GM21360 (cell line): ENCODE measurements around the gene ZNF335.

Experiments
- ATAC-seq: cut with Tn5 transposase; IDR thresholded peaks from one replicate; pipeline ENCODE4 v1.9.1; 2021; ENCODE audit warnings: mild to moderate bottlenecking, moderate library complexity; ENCODE audit not compliant: unreplicated experiment

ZNF335 gene, protein sequence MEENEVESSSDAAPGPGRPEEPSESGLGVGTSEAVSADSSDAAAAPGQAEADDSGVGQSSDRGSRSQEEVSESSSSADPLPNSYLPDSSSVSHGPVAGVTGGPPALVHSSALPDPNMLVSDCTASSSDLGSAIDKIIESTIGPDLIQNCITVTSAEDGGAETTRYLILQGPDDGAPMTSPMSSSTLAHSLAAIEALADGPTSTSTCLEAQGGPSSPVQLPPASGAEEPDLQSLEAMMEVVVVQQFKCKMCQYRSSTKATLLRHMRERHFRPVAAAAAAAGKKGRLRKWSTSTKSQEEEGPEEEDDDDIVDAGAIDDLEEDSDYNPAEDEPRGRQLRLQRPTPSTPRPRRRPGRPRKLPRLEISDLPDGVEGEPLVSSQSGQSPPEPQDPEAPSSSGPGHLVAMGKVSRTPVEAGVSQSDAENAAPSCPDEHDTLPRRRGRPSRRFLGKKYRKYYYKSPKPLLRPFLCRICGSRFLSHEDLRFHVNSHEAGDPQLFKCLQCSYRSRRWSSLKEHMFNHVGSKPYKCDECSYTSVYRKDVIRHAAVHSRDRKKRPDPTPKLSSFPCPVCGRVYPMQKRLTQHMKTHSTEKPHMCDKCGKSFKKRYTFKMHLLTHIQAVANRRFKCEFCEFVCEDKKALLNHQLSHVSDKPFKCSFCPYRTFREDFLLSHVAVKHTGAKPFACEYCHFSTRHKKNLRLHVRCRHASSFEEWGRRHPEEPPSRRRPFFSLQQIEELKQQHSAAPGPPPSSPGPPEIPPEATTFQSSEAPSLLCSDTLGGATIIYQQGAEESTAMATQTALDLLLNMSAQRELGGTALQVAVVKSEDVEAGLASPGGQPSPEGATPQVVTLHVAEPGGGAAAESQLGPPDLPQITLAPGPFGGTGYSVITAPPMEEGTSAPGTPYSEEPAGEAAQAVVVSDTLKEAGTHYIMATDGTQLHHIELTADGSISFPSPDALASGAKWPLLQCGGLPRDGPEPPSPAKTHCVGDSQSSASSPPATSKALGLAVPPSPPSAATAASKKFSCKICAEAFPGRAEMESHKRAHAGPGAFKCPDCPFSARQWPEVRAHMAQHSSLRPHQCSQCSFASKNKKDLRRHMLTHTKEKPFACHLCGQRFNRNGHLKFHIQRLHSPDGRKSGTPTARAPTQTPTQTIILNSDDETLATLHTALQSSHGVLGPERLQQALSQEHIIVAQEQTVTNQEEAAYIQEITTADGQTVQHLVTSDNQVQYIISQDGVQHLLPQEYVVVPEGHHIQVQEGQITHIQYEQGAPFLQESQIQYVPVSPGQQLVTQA (N-terminal part only)

DNA sequence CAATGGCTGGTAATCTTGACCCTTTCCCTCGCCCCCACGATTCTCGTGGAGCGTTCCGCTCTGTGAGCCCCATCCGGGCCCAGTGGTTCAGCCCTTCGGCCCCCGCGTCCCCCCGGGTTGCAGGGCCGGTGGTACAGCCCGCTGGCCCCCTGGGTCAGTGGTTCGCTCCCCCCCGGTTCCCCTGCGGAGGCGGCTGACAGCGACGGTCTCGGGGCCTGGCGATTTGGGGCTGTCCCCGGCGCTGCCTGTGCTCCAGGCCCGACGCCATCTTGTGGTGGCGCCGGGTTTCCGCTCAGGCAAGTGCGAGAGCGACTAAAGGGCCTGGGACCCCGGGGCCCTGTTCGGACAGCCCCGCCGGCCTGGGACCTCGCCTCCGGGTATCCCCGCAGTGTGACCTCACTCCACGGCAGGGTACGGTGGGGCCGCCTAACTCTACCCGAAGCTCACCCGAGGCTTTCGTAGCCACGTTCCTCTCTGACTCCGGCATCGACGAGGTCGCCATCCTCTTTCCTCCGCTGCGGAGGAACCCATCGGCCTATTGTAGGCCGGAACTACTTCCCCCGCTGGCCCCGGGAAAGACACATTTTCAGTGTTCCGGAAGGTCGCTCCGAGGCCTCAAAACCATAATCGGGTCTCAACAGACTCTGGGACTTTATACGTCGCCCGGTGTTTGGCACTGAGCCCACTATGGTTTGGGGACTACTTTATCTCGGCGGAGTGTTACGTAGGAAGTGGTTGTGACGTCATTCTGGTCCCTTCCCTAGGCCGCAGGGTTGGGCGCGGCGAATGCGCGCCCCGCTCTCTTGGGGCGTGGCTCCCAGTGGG is at the start of gene ZNF335:
Gene ZNF335 (minus strand): TSS at position 529 of the 825 bp plus-strand sequence. CDS start 793 bp downstream, outside the sequence.
- ATAC-seq: peak; percentile 56

DNA sequence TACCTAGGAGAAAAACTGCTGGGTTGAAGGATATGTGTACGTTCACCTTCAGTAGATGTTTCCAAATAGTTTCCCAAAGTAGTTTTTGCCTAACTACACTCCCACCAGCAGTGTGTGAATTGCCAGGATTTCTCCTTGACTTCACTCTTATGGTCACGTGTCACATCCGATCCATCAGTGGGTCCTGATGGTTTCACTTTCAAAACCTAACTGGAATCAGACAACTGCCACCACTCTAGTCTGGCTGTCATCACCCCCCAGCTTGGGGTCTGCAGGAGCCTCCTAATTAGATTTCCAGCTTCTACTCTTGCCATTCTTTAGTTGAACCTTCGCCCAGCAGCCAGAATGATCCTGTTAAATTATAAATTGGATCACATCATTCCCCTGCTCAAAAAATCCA is 48.6 kb upstream of the ZNF335 start:
- ATAC-seq: no peak

DNA sequence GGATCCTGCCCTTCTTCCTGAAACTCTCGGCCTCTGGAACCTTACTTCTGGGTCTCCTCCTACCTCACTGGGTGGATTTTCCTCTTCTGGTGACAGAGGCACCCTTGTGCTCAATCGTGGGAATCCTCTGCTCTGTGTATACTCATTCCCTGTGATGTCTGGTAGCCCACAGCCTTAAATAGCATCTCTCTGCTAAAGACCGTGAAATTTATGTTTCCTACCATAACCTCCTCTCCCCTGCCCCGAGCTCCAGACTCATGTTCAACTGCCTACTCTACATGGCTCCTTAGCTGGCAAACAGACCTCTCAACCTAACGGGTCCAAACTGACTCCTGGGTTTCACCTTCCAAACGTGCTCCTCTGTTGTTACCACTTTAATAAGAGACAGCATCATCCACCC is 46.6 kb upstream of the ZNF335 start:
- ATAC-seq: no peak

DNA sequence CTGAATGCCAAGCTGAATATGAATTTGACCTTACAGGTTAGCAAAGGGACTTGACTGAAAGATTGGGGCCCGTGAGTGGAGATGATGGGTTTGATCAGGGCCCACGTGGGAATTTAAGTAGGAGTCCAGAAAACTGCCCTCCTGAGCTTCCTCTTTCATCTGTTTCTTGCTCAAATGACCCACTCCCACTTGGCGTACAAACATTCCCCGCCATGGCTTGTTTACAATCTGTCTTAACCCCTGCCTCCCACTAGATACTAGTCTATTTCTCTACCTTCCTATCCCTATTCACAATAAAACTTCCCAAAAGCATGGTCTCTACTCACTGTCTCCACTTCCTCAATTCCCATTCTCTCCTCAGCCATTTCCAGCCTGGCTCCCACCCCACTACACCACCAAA is 46.1 kb upstream of the ZNF335 start:
- no peak for ATAC-seq

DNA sequence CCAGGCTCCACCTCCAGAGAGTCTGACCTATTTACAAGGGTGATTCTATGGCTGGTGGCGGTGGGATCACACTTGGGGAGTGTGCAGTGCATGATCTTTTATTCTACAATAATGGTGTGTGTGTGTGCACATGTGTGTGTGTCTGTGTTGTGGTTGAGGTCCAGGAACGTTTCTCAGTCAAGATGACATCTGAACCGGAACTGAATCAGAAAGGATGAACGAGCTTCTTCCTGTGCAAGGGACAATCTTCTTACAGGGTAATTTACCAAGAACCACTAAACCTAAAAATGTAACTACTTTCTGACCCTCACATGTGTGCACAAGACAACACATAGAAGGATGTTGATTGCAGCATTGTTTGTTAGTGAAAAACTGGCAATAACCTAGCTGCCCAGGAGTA is 45.3 kb upstream of the ZNF335 start:
- ATAC-seq: no peak

DNA sequence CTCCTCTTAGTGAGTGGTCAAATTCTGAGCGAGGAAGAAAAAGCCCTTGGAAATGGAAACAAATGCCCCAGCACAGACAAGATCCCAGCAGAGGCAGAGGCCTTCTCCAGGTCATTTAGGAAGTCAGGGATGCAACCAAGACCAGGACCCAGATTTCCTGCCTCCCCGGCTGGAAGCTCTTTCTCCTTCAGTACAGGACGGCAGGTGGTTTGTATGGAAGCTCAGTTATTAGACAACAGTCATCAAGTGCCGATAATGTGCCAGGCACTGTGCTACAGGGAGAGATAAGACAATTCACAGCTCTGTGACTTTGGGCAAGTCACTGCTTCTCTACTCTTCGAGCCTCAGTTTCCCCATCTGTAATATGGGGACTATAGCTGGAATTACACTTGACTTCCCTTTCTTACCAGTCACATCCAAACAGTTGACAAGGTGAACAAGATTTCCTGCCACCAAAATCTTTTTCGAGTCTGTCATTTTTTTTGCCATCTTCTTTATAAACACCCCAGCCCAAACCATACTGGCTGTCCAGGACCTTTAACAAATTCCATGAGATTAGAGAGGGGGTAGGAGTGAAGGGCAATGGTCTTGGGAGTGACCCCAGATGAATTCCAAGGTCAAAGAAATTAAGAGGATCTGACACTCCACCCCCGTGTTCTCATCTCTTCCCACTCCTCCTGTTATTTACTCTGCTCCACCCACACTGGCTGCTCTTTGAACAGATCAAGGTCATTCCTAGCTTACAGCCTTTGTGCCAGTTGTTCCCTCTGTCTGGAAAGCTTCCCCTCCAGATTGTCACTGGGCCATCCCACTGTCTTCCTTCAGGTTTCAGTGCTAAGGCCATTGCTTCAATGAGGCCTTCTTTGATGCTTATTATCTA is 42.8 kb upstream of the ZNF335 start:
- no peak for ATAC-seq

DNA sequence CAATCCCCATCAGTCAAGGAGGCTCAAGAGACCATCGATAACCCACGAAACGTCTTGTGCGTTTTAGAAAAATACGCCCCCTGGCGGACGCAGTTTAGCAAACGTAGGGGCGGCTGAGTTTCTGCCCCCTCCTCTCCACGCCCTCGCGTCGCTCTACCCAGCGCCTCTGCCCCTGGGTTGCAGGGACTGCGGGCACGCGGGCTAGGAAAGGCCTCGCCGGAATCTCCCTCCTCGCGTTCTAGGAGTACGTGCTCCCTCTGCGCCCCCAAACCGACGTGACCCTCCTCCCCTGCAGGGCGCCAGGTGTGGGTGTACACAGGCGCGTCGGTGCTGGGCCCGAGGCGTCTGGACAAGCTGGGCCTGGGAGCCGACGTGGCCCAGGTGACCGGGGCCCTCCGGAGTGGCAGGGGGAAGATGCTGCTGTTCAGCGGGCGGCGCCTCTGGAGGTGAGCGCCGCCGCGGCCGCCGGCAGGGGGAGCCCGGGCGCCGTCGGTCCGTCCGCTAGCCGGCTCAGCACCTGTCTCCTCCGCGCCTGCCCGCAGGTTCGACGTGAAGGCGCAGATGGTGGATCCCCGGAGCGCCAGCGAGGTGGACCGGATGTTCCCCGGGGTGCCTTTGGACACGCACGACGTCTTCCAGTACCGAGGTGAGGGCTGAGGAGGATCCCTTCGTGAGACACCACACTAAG is 42.0 kb upstream of the ZNF335 start:
- ATAC-seq: peak; percentile 58

DNA sequence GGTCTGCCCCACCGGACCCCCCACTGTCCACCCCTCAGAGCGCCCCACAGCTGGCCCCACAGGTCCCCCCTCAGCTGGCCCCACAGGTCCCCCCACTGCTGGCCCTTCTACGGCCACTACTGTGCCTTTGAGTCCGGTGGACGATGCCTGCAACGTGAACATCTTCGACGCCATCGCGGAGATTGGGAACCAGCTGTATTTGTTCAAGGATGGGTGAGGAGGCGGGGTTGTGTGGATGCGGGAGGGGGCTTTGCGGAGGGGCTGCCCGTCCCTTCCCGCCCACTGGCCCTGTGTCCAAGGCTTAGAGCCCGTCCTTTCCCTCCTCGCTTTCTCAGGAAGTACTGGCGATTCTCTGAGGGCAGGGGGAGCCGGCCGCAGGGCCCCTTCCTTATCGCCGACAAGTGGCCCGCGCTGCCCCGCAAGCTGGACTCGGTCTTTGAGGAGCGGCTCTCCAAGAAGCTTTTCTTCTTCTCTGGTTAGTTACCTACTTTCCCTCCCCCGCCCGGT is 41.4 kb upstream of the ZNF335 start:
- no peak for ATAC-seq

DNA sequence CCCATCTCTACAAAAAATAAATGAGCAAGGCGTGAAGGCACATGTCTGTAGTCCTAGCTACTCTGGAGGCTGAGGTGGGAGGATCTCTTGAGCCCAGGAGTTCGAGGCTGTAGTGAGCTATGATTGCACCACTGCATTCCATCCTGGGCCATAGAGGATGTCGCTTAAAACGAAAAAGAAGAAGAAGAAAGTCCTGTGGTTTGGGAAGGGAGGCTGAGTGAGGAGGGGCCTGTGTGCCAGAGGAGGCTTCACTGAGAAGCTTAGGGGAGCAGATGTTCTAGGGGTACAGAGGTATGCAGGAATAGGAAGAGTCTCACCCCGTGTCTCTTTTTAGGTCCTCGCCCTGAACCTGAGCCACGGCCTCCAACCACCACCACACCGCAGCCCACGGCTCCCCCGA is 40.9 kb upstream of the ZNF335 start:
- no peak for ATAC-seq

DNA sequence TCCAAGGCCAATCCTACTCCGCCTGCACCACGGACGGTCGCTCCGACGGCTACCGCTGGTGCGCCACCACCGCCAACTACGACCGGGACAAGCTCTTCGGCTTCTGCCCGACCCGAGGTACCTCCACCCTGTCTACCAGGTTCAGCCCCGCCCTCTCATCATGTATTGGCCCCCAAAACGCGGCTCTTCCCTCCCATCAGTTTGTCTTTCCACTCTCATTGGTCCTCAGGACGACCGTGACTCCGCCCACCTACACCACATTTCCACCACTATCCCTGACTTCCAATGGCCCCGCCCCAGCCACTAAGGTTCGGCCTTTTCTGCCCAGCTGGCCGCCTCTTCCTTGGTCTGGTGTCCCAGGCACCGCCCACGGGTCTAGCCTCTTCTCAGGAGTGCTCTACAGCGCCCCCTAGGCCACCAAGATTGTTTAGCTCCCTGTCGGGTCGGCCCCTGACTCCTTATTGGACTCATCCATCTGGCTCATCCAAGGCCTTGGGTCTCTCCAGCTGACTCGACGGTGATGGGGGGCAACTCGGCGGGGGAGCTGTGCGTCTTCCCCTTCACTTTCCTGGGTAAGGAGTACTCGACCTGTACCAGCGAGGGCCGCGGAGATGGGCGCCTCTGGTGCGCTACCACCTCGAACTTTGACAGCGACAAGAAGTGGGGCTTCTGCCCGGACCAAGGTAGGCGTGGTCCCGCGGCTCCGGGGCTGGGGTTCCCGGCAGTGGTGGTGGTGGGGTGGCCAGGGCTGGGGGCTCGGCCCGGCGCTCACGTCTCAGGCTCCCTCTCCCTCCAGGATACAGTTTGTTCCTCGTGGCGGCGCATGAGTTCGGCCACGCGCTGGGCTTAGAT is 39.9 kb upstream of the ZNF335 start:
- no peak for ATAC-seq

DNA sequence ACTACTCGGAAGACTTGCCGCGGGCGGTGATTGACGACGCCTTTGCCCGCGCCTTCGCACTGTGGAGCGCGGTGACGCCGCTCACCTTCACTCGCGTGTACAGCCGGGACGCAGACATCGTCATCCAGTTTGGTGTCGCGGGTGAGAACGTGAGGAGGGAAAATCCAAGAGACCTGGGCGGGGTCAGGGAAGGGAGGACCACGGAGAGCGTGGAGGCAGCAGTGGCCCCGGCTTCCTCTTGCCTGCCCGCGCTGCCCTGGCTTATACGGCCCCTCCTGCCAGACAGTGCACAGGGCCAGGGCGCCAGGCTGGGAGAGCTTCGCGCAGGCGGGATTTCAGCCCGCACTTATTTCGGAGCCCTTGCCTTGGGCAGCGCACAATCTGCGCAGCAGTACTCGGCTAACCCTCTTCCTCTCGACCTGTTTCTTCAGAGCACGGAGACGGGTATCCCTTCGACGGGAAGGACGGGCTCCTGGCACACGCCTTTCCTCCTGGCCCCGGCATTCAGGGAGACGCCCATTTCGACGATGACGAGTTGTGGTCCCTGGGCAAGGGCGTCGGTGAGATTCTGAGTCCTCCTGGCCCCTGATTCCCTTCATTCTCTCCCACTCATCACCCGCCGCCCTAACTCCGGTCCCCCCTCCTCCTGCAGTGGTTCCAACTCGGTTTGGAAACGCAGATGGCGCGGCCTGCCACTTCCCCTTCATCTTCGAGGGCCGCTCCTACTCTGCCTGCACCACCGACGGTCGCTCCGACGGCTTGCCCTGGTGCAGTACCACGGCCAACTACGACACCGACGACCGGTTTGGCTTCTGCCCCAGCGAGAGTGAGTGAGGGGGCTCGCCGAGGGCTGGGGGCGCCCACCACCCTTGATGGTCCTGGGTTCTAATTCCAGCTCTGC is 38.7 kb upstream of the ZNF335 start:
- no peak for ATAC-seq

DNA sequence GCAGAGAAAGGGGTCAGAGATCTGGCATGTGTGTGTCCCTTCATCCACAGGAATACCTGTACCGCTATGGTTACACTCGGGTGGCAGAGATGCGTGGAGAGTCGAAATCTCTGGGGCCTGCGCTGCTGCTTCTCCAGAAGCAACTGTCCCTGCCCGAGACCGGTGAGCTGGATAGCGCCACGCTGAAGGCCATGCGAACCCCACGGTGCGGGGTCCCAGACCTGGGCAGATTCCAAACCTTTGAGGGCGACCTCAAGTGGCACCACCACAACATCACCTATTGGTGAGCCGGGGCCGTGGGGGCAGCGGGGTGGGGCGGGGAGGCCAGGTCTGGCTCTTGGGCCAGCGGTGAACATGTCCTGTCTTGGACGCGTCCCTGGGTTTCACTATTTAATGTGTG is 37.8 kb upstream of the ZNF335 start:
- no peak for ATAC-seq

DNA sequence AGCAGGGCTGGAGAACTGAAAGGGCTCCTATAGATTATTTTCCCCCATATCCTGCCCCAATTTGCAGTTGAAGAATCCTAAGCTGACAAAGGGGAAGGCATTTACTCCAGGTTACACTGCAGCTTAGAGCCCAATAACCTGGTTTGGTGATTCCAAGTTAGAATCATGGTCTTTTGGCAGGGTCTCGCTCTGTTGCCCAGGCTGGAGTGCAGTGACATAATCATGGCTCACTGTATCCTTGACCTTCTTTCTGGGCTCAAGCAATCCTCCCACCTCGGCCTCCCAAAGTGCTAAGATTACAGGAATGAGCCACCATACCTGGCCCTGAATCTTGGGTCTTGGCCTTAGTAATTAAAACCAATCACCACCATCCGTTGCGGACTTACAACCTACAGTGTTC is 35.7 kb upstream of the ZNF335 start:
- no peak for ATAC-seq

DNA sequence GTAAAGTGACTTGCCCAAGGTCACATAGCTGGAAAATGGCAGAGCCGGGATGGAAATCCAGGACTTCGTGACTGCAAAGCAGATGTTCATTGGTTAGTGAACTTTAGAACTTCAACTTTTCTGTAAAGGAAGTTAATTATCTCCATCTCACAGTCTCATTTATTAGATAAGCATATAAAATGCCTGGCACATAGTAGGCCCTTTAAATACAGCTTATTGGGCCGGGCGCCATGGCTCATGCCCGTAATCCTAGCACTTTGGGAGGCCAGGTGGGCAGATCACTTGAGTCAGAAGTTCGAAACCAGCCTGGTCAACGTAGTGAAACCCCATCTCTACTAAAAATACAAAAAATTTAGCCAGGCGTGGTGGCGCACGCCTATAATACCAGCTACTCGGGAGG is 35.0 kb upstream of the ZNF335 start:
- ATAC-seq: no peak

DNA sequence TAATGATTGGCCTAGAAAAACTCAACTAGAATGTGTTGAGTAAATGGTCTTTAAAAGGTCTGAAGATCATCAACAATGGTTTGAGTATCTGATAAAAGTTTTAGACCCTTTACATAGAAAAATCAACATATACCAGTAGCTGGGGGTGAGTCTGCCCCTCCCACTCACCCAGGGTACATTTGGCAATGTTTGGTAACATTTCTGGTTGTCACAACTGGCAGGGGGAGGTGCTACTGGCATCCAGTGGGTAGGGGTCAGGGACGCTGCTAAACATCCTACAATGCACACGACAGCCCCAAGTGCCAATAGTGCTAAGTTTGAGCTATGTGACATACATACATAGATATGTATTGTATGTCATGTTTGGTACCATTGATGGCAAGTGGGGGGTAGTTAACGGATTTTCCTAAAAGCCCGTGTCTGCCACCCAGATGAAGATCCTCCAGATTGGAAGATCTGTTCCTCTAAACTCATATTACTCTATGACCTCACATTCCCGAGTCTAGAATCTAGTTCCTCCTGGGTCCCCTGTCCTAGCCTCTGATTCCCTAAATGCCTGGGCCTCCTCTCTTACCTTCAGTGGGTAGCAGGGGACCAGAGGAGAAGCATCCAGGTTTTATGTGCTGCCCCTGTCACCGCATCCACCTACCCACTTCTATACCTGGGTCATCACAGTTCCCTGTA is 34.2 kb upstream of the ZNF335 start:
- ATAC-seq: no peak

DNA sequence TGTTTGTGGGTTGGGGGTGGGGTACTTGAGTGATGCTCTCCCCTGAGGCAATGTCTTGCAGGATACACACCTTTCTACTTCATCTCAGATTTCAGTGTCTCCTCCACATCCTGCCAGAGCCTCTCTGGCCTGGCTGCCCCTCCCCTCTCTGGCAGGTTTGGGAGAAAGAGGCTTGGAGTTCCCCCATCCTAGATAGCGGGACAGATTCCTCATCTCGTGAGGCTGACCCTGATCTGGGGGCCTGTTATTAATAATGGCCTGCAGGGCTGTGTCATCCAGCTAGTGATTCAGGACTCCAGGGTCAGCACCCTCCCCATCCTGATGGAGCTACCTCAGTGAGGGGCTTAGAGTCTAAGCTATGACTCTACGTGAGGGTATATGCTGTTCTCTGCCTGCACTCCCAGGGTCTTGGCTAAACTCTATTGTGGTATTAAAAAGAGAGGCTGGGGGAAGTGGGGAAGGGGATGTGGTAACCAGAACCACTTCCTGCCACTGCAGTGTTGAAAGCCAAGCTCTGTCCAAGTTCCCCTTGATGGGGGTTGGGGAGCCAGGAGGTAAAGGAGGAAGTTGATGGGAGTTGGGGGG is 33.0 kb upstream of the ZNF335 start:
- no peak for ATAC-seq
